RWPE1 (cell line): Measurements from ENCODE around the gene TPI1.

Source experiments
- CTCF ChIA-PET: fragments of 350-600 bp; sonication (Branson Sonifier 250); formaldehyde crosslinking; extraction: SDS; loops from one replicate; lab custom pipeline; 2021; lab: Yijun Ruan, JAX
- POLR2A ChIA-PET: fragments of 400-600 bp; formaldehyde crosslinking; extraction: SDS; loops from one replicate; lab custom pipeline; 2020; ENCODE audit warnings: antibody characterized with exemption; ENCODE audit not compliant: low non-redundant PET; lab: Yijun Ruan, JAX
- DNase-seq: peaks from one replicate; pipeline ENCODE4 v3.0.0; 2012; ENCODE audit warnings: low spot score
- H3K27ac ChIP-seq: fragments of 450-650 bp; 2 replicates; pipeline ENCODE4 v1.5.1; 2017
- TF ChIP-seq, protein P1 (sequence below): fragments of 450-650 bp; conservative IDR thresholded peaks from 2 replicates; pipeline ENCODE4 v1.5.1; 2017; ENCODE audit warnings: low read depth, mild to moderate bottlenecking

TPI1 gene

DNA sequence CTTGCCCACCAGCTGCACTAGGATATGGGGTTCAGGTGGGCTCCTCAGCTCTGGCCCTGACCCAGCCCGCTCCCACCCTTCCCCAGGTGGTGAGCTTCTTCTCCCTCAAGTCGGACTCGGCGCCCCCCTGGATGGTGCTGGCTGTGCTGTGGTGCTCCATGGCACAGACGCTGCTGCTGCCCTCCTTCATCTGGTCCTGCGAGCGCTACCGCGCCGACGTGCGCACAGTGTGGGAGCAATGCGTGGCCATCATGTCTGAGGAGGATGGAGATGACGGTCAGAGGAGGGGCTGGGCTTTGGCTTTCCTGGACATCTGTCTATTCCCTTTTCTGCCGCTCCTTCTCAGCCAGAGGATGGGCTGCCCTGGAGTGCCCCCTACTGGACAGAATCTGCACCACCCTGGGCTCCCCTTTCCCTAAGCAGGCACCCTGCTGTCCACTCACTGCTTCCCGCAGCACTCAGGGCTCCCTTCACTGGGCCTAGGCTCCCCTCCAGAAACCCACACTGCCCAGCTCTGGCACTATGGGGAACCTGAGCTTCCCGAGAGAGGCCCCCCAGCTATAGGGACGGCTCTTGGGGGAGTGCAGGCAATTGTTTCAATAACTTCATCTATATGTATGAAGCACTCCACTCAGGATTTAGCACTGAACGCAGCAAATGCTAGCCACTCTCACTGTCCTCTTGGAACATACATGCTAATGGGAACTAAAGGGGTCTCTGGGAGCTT, 41.8 kb upstream of the TPI1 start:
- DNase-seq, result peak; percentile 64
- ChIA-PET POLR2A (no interaction called here), CTCF (interaction anchor here (0.5 to 2.7 kb wide), 7 partner anchors 9 to 291 kb away, joined by 3 to 20 read pairs (median 3); partner anchors contain the start of genes GAPDH, MLF2 and PTMS)

DNA sequence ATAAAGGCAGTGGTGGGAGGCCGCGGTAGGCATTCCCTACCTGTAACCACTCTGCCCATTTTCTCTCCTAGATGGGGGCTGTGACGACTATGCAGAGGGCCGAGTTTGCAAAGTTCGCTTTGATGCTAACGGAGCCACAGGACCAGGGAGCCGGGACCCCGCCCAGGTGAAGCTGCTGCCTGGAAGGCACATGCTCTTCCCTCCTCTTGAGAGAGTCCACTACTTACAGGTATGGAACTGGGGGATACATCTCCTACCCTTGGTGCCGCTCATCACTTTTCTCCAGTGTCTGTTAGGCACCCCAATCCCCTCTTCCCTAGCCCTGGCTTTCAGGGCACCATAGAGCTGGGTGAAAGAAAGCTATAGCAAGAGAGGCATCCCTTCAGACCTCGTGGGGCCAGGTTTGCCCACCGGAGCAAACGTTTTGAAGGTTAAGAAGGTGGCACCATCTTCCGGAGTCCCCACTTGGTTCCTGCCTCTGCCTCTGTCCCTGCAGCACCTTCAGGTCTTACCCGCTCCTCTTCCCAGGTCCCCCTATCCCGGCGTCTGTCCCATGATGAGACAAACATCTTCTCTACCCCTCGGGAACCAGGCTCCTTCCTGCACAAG, 41.1 kb upstream of the TPI1 start:
- DNase-seq, result no peak
- ChIA-PET POLR2A (no interaction called here), CTCF (interaction anchor here (2.7 kb wide), 1 partner anchor 73 kb away, joined by 20 read pairs; the partner anchor contains the start of gene MLF2)
- H3K27ac ChIP-seq, result peak overlapping the region; percentile 78; the same call in 1 of the 2 replicates
- TF ChIP-seq, protein P1, sequence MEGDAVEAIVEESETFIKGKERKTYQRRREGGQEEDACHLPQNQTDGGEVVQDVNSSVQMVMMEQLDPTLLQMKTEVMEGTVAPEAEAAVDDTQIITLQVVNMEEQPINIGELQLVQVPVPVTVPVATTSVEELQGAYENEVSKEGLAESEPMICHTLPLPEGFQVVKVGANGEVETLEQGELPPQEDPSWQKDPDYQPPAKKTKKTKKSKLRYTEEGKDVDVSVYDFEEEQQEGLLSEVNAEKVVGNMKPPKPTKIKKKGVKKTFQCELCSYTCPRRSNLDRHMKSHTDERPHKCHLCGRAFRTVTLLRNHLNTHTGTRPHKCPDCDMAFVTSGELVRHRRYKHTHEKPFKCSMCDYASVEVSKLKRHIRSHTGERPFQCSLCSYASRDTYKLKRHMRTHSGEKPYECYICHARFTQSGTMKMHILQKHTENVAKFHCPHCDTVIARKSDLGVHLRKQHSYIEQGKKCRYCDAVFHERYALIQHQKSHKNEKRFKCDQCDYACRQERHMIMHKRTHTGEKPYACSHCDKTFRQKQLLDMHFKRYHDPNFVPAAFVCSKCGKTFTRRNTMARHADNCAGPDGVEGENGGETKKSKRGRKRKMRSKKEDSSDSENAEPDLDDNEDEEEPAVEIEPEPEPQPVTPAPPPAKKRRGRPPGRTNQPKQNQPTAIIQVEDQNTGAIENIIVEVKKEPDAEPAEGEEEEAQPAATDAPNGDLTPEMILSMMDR, result no peak

More for the DNA sequence above, 41.8 kb upstream of the TPI1 start:
- H3K27ac ChIP-seq, result no peak overlapping the region
- TF ChIP-seq, protein P1, result peak; percentile 64

DNA sequence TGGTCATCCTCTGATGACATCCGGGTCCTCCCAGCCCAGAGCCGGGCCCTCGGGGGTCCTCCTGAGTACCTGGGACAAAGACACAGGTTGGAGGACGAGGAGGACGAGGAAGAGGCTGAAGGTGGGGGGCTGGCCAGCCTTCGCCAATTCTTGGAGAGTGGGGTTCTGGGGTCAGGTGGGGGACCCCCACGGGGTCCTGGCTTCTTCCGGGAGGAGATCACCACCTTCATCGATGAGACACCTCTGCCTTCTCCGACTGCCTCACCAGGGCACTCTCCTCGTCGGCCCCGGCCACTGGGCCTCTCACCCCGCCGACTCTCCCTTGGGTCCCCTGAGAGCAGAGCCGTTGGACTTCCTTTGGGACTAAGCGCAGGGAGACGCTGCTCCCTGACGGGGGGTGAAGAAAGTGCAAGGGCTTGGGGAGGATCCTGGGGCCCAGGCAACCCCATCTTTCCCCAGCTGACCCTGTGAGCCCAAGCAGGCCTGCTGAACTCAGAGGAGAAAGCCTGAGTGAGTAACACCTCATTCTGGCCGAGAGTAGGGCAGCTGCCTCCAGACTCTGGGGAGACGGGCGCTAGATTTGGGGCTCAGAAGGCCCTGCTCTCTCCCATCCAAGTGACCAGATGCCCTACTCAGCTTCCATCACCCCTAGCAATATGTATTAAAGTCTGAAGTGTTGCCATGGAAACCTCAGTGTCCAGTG, 40.4 kb upstream of the TPI1 start:
- ChIA-PET POLR2A (no interaction called here), CTCF (no interaction called here)
- peak overlapping the region; percentile 78 for H3K27ac ChIP-seq
- DNase-seq, result no peak
- TF ChIP-seq, protein P1, result no peak

DNA sequence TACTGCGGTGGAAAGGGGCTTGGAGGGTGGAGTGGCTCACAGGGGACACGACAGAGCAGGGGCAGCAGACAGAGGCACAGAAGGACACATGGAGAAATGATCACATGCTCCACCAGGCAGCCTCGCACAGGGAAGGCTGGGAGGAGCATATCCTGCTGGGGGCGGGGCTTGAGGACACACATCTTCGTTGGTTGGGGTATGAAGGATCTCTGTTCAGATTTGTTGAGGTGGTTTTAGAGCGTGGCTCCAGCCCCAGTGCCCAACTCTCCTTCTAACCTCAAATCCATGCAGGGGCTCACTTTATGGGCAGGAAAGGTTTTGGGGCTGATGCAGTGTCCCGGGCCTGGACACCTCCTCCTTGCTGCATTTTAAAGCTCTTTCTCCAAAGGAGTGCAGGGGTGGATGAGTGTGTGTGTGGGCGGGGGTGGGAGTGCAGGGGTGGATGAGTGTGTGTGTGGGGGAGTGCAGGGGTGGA, 39.9 kb upstream of the TPI1 start:
- CTCF ChIA-PET, result interaction anchor here (1.0 kb wide), 1 partner anchor 73 kb away, joined by 3 read pairs; no protein-coding TSS in a partner anchor

DNA sequence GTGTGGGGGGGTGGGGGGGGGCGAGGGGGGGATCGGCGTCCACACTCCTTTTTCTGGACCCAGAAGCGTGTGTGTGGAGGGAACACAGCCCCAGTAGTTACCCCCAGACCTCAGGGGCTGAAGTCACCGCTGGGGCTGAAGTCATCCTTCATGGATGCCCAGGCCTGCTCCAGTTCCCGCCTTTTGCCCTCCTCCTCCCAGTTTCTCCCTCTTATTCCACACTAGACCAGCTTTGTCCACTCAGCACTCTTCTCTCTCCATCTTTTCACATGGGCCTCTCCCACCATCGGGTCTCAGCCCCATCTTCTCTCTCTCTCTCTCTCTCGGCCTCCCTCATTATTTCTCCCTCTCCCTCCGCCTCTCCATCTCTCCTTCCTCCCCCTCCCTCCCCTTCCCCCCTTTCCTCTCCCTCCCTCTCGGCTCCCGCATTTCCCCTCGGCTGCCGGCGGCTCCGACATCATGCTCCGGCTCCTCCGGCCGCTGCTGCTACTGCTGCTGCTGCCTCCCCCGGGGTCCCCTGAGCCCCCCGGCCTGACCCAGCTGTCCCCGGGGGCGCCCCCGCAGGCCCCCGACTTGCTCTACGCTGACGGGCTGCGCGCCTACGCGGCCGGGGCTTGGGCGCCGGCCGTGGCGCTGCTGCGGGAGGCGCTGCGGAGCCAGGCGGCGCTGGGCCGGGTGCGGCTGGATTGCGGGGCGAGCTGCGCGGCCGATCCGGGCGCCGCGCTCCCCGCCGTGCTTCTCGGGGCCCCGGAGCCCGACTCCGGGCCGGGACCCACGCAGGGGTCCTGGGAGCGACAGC, 39.1 kb upstream of the TPI1 start, which contains the start of gene P3H3:
Gene P3H3, plus strand, starts transcription at position 426 of the 799 bp plus-strand sequence. Its CDS starts 34 bp downstream, at position 460.
- H3K27ac ChIP-seq, result peak within 1 kb of the TSS; percentile 78
- no peak for DNase-seq
- TF ChIP-seq, protein P1, result 0 out of 2 replicates have a peak, but pooled peaks have one; percentile 7
- ChIA-PET POLR2A (interaction anchor here (0.6 kb wide), 1 partner anchor 25 kb away, joined by 3 read pairs; no protein-coding TSS in a partner anchor), CTCF (interaction anchor here (0.6 to 1.2 kb wide), 4 partner anchors 12 to 74 kb away, joined by 3 read pairs; no protein-coding TSS in a partner anchor)

More for the DNA sequence above, 39.9 kb upstream of the TPI1 start:
- H3K27ac ChIP-seq, result peak overlapping the region; percentile 78
- TF ChIP-seq, protein P1, result no peak
- peak; percentile 75 for DNase-seq
- POLR2A ChIA-PET, result interaction anchor here (0.6 kb wide), 1 partner anchor 25 kb away, joined by 3 read pairs; no protein-coding TSS in a partner anchor
